ENCODE results near the gene LRRTM4.
"Not testable (repeated sequence)": the region's sequence is repeated elsewhere in the genome, so short reads cannot be mapped to it uniquely, and the experiment has no call there.

LRRTM4 gene

GRCh38 chr2:77104554-77104953, 417.6 kb downstream of the LRRTM4 start:
- H3K27me3 Mint-ChIP-seq: no peaks in the 10 kb centered on the region
- no peak overlapping the region for H3K4me3 Mint-ChIP-seq
- peaks cover 7 to 24% of the 10 kb centered on the region in 2 donors for H3K9me3 Mint-ChIP-seq
- H3K27ac Mint-ChIP-seq: no peak overlapping the region
- ATAC-seq (replicated peaks) (no peak), DNase-seq (no peak)
- no peaks in the 10 kb centered on the region for H3K36me3 Mint-ChIP-seq (ENCODE audit: insufficient read depth)
- no peaks in the 10 kb centered on the region for H3K4me1 Mint-ChIP-seq (ENCODE audit: low read depth in 2 of 2)

- Mint-ChIP-seq H3K27me3 (no peaks in the 10 kb centered on the region), H3K36me3 (ENCODE audit: insufficient read depth) (no peaks in the 10 kb centered on the region), H3K4me1 (ENCODE audit: low read depth in 2 of 2) (no peaks in the 10 kb centered on the region), H3K9me3 (peaks cover 5 to 25% of the 10 kb centered on the region in 2 donors), H3K4me3 (no peak overlapping the region), H3K27ac (no peak overlapping the region)
- no peak for ATAC-seq (replicated peaks)
- no peak for DNase-seq
Observed at GRCh38 chr2:77102927-77103326, 419.2 kb downstream of the LRRTM4 start.

- Mint-ChIP-seq H3K4me1 (ENCODE audit: low read depth in 2 of 2) (no peaks in the 10 kb centered on the region), H3K27ac (no peak overlapping the region), H3K27me3 (no peaks in the 10 kb centered on the region), H3K36me3 (ENCODE audit: insufficient read depth) (no peaks in the 10 kb centered on the region), H3K4me3 (no peak overlapping the region), H3K9me3 (peaks cover 5 to 25% of the 10 kb centered on the region in 2 donors)
- ATAC-seq (replicated peaks): no peak
- no peak for DNase-seq
Observed at GRCh38 chr2:77101796-77102452, 420.3 kb downstream of the LRRTM4 start.

- H3K9me3 Mint-ChIP-seq: peaks cover 3 to 25% of the 10 kb centered on the region in 2 donors
- no peak overlapping the region for H3K27ac Mint-ChIP-seq
- H3K27me3 Mint-ChIP-seq: no peaks in the 10 kb centered on the region
- no peaks in the 10 kb centered on the region for H3K36me3 Mint-ChIP-seq (ENCODE audit: insufficient read depth)
- no peak overlapping the region for H3K4me3 Mint-ChIP-seq
- no peaks in the 10 kb centered on the region for H3K4me1 Mint-ChIP-seq (ENCODE audit: low read depth in 2 of 2)
- DNase-seq (no peak), ATAC-seq (replicated peaks) (no peak)
Observed at GRCh38 chr2:77099961-77100360, 422.2 kb downstream of the LRRTM4 start.

- H3K27me3 Mint-ChIP-seq; ATAC-seq (replicated peaks); H3K4me1 Mint-ChIP-seq (ENCODE audit: low read depth in 2 of 2); H3K4me3 Mint-ChIP-seq; H3K36me3 Mint-ChIP-seq (ENCODE audit: insufficient read depth); DNase-seq; H3K27ac Mint-ChIP-seq: not testable (repeated sequence)
- H3K9me3 Mint-ChIP-seq: peaks cover 4 to 35% of the 10 kb centered on the region in 2 donors
Observed at GRCh38 chr2:77095525-77095924, 426.7 kb downstream of the LRRTM4 start.

- H3K36me3 Mint-ChIP-seq (ENCODE audit: insufficient read depth): peaks cover 3% of the 10 kb centered on the region
- peaks cover 8 to 38% of the 10 kb centered on the region in 2 donors for H3K9me3 Mint-ChIP-seq
- H3K27ac Mint-ChIP-seq: no peak overlapping the region
- ATAC-seq (replicated peaks) (no peak), DNase-seq (no peak)
- no peak overlapping the region for H3K4me3 Mint-ChIP-seq
- H3K4me1 Mint-ChIP-seq (ENCODE audit: low read depth in 2 of 2): no peaks in the 10 kb centered on the region
- H3K27me3 Mint-ChIP-seq: no peaks in the 10 kb centered on the region
Observed at GRCh38 chr2:77095096-77095495, 427.1 kb downstream of the LRRTM4 start.

GRCh38 chr2:77088424-77088823, 433.8 kb downstream of the LRRTM4 start:
- not testable (repeated sequence) for H3K4me3 Mint-ChIP-seq, DNase-seq

GRCh38 chr2:77087987-77088414, 434.2 kb downstream of the LRRTM4 start:
- DNase-seq (no peak), ATAC-seq (replicated peaks) (no peak)
- Mint-ChIP-seq H3K9me3 (peaks cover 16 to 36% of the 10 kb centered on the region in 2 donors), H3K27me3 (no peaks in the 10 kb centered on the region), H3K36me3 (ENCODE audit: insufficient read depth) (peaks cover 3% of the 10 kb centered on the region), H3K27ac (no peak overlapping the region), H3K4me1 (ENCODE audit: low read depth in 2 of 2) (no peaks in the 10 kb centered on the region), H3K4me3 (no peak overlapping the region)

More at GRCh38 chr2:77088424-77088823, 433.8 kb downstream of the LRRTM4 start:
- not testable (repeated sequence) for H3K27me3 Mint-ChIP-seq; H3K27ac Mint-ChIP-seq; H3K36me3 Mint-ChIP-seq (ENCODE audit: insufficient read depth); H3K4me1 Mint-ChIP-seq (ENCODE audit: low read depth in 2 of 2); ATAC-seq (replicated peaks)
- peaks cover 19 to 40% of the 10 kb centered on the region in 2 donors for H3K9me3 Mint-ChIP-seq

GRCh38 chr2:77086478-77086877, 435.7 kb downstream of the LRRTM4 start:
- DNase-seq (no peak), ATAC-seq (replicated peaks) (no peak)
- Mint-ChIP-seq H3K9me3 (peaks cover 15 to 26% of the 10 kb centered on the region in 2 donors), H3K27ac (no peak overlapping the region), H3K27me3 (no peaks in the 10 kb centered on the region), H3K4me1 (ENCODE audit: low read depth in 2 of 2) (no peaks in the 10 kb centered on the region), H3K36me3 (ENCODE audit: insufficient read depth) (peaks cover 3% of the 10 kb centered on the region), H3K4me3 (no peak overlapping the region)

GRCh38 chr2:77086051-77086450, 436.1 kb downstream of the LRRTM4 start:
- H3K27me3 Mint-ChIP-seq: no peaks in the 10 kb centered on the region
- DNase-seq (no peak), ATAC-seq (replicated peaks) (no peak)
- H3K4me3 Mint-ChIP-seq: no peak overlapping the region
- no peak overlapping the region for H3K27ac Mint-ChIP-seq
- peaks cover 15 to 23% of the 10 kb centered on the region in 2 donors for H3K9me3 Mint-ChIP-seq
- peaks cover 3% of the 10 kb centered on the region for H3K36me3 Mint-ChIP-seq (ENCODE audit: insufficient read depth)
- no peaks in the 10 kb centered on the region for H3K4me1 Mint-ChIP-seq (ENCODE audit: low read depth in 2 of 2)

GRCh38 chr2:77085561-77085960, 436.6 kb downstream of the LRRTM4 start:
- no peaks in the 10 kb centered on the region for H3K4me1 Mint-ChIP-seq (ENCODE audit: low read depth in 2 of 2)
- ATAC-seq (replicated peaks) (no peak), DNase-seq (no peak)
- no peaks in the 10 kb centered on the region for H3K27me3 Mint-ChIP-seq
- H3K9me3 Mint-ChIP-seq: peaks cover 19 to 27% of the 10 kb centered on the region in 2 donors
- no peak overlapping the region for H3K4me3 Mint-ChIP-seq
- H3K36me3 Mint-ChIP-seq (ENCODE audit: insufficient read depth): peaks cover 3% of the 10 kb centered on the region
- H3K27ac Mint-ChIP-seq: no peak overlapping the region

GRCh38 chr2:77081597-77081996, 440.6 kb downstream of the LRRTM4 start:
- Mint-ChIP-seq H3K4me3 (no peak overlapping the region), H3K36me3 (ENCODE audit: insufficient read depth) (no peaks in the 10 kb centered on the region), H3K9me3 (peaks cover 12 to 14% of the 10 kb centered on the region in 2 donors), H3K4me1 (ENCODE audit: low read depth in 2 of 2) (no peaks in the 10 kb centered on the region), H3K27ac (no peak overlapping the region), H3K27me3 (no peaks in the 10 kb centered on the region)
- ATAC-seq (replicated peaks) (no peak), DNase-seq (no peak)

- Mint-ChIP-seq H3K9me3 (peaks cover 3 to 7% of the 10 kb centered on the region in 2 donors), H3K27ac (no peak overlapping the region), H3K36me3 (ENCODE audit: insufficient read depth) (no peaks in the 10 kb centered on the region), H3K4me1 (ENCODE audit: low read depth in 2 of 2) (no peaks in the 10 kb centered on the region), H3K27me3 (no peaks in the 10 kb centered on the region), H3K4me3 (no peak overlapping the region)
- DNase-seq: no peak
- no peak for ATAC-seq (replicated peaks)
Observed at GRCh38 chr2:77064324-77064723, 457.9 kb downstream of the LRRTM4 start.

- H3K9me3 Mint-ChIP-seq: peaks cover 3 to 7% of the 10 kb centered on the region in 2 donors
- no peaks in the 10 kb centered on the region for H3K36me3 Mint-ChIP-seq (ENCODE audit: insufficient read depth)
- no peak overlapping the region for H3K4me3 Mint-ChIP-seq
- no peak overlapping the region for H3K27ac Mint-ChIP-seq
- no peaks in the 10 kb centered on the region for H3K4me1 Mint-ChIP-seq (ENCODE audit: low read depth in 2 of 2)
- no peaks in the 10 kb centered on the region for H3K27me3 Mint-ChIP-seq
- DNase-seq: no peak
- no peak for ATAC-seq (replicated peaks)
Observed at GRCh38 chr2:77054938-77055337, 467.2 kb downstream of the LRRTM4 start.
